Endothelial cell (in vitro differentiated cells): ENCODE data around the gene SLC22A25. TPM values are rescaled to one million over a fixed set of nuclear protein-coding genes. Genes with fewer than 3 reads are reported as not detected.

Source experiments
- DNase-seq: peaks from one replicate; pipeline ENCODE4 v3.0.0; 2021; ENCODE audit warnings: low spot score
- H3K27ac Mint-ChIP-seq: one replicate; pipeline ENCODE4 v1.8.0; 2021; ENCODE audit warnings: mixed read lengths, inconsistent platforms; ENCODE audit not compliant: unreplicated experiment
- H3K27me3 Mint-ChIP-seq: one replicate; pipeline ENCODE4 v1.8.0; 2021; ENCODE audit warnings: mild to moderate bottlenecking, moderate library complexity, mixed read lengths, inconsistent platforms; ENCODE audit not compliant: unreplicated experiment
- H3K36me3 Mint-ChIP-seq: one replicate; pipeline ENCODE4 v1.8.0; 2021; ENCODE audit warnings: mild to moderate bottlenecking, low read depth, mixed read lengths, inconsistent platforms; ENCODE audit not compliant: unreplicated experiment
- H3K4me1 Mint-ChIP-seq: one replicate; pipeline ENCODE4 v1.8.0; 2021; ENCODE audit warnings: mild to moderate bottlenecking, mixed read lengths, inconsistent platforms; ENCODE audit not compliant: unreplicated experiment
- H3K4me3 Mint-ChIP-seq: one replicate; pipeline ENCODE4 v1.8.0; 2021; ENCODE audit warnings: mild to moderate bottlenecking, mixed read lengths, inconsistent platforms; ENCODE audit not compliant: unreplicated experiment
- H3K9me3 Mint-ChIP-seq: one replicate; pipeline ENCODE4 v1.8.0; 2021; ENCODE audit warnings: mixed read lengths, inconsistent platforms; ENCODE audit not compliant: unreplicated experiment
- CTCF ChIP-seq: fragments of 200-600 bp; sonication (generic); IDR thresholded peaks from one replicate; pipeline ENCODE4 v1.5.0; 2021; ENCODE audit warnings: antibody characterized with exemption; ENCODE audit not compliant: unreplicated experiment
- total RNA-seq: library from RNA; stranded (reverse); fragmentation: NEBNext Ultra II Directional; extraction: Animal tissue kit (Norgen Biotek cat#: 25700); gene quantifications from one replicate; pipeline ENCODE4 v1.2.1, GENCODE V29; 2021; ENCODE audit not compliant: unreplicated experiment

The SLC22A25 gene
- total RNA-seq, 1 donor from 2014 or later: not detected

- DNase-seq: no peak
Observed at GRCh38 chr11:63277345-63277943, 34.0 kb upstream of the SLC22A25 start.

DNA sequence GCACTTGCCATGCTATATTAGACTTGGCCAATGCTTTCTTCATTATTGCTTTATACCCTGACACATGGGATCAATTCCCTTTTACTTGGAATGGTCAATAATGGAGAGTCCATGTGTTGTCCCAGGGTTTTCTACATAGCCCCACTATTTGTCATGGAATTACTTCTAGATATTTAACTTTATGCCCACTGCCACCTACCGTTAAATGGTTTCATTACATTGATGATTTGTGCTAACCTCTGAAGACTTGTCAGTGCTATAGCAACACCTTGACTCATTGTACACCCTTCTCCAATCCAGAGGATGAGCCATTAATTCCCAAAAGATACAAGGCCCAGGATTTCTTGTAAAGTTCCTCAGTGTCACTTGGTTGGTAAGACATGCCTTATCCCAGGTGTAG, 31.4 kb upstream of the SLC22A25 start:
- no peak for TF ChIP-seq CTCF

More at GRCh38 chr11:63277345-63277943, 34.0 kb upstream of the SLC22A25 start:
- H3K4me3 Mint-ChIP-seq: no peak overlapping the region
- H3K27me3 Mint-ChIP-seq: peaks cover 5% of the 10 kb centered on the region
- no peaks in the 10 kb centered on the region for H3K4me1 Mint-ChIP-seq
- TF ChIP-seq CTCF: no peak
- no peak overlapping the region for H3K27ac Mint-ChIP-seq
- H3K36me3 Mint-ChIP-seq: no peaks in the 10 kb centered on the region
- H3K9me3 Mint-ChIP-seq: no peaks in the 10 kb centered on the region

DNA sequence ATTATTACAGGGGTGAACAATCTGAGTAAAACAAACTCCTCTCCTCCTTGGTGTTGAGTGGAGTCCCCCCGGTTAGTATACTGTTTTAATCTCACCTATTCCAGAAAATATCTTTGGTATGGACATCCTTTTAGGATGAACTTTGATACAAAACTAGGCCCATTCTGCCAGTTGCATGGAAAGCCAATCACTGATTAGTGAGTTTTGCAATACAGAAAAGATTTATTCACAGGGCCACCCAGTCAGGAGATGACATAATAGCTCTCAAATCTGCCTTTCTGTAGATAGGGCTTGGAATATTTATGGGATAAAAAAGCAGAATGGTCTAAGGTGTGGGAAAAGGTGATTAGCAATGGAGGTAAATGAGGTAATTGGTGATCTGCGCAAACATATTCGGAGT, 30.3 kb upstream of the SLC22A25 start:
- Mint-ChIP-seq H3K9me3 (no peaks in the 10 kb centered on the region), H3K36me3 (no peaks in the 10 kb centered on the region)
- TF ChIP-seq CTCF: no peak

More for the DNA sequence above, 31.4 kb upstream of the SLC22A25 start:
- no peaks in the 10 kb centered on the region for H3K36me3 Mint-ChIP-seq
- H3K4me1 Mint-ChIP-seq: no peaks in the 10 kb centered on the region
- no peak overlapping the region for H3K4me3 Mint-ChIP-seq
- no peaks in the 10 kb centered on the region for H3K9me3 Mint-ChIP-seq
- DNase-seq: no peak
- no peak overlapping the region for H3K27ac Mint-ChIP-seq
- peaks cover 5% of the 10 kb centered on the region for H3K27me3 Mint-ChIP-seq

GRCh38 chr11:63262547-63262946, 19.1 kb upstream of the SLC22A25 start:
- Mint-ChIP-seq H3K4me3 (no peak overlapping the region), H3K36me3 (no peaks in the 10 kb centered on the region), H3K4me1 (no peaks in the 10 kb centered on the region), H3K27me3 (no peaks in the 10 kb centered on the region), H3K9me3 (no peaks in the 10 kb centered on the region), H3K27ac (no peak overlapping the region)
- no peak for DNase-seq
- no peak for TF ChIP-seq CTCF

More for the DNA sequence above, 30.3 kb upstream of the SLC22A25 start:
- Mint-ChIP-seq H3K27ac (no peak overlapping the region), H3K4me1 (no peaks in the 10 kb centered on the region), H3K4me3 (no peak overlapping the region), H3K27me3 (peaks cover 5% of the 10 kb centered on the region)
- no peak for DNase-seq

GRCh38 chr11:63251312-63251711, 7.9 kb upstream of the SLC22A25 start:
- no peak for DNase-seq
- Mint-ChIP-seq H3K36me3 (no peaks in the 10 kb centered on the region), H3K27me3 (no peaks in the 10 kb centered on the region), H3K27ac (no peak overlapping the region), H3K9me3 (no peaks in the 10 kb centered on the region), H3K4me3 (no peak overlapping the region), H3K4me1 (no peaks in the 10 kb centered on the region)
- TF ChIP-seq CTCF: no peak
